ENCODE data around the gene DPM3.

- no peak for TF ChIP-seq CTCF (IDR thresholded peaks at IDR 0.05 in 2 of 3, conservative IDR thresholded peaks at IDR 0.05 in 1 of 3; ENCODE audit: insufficient read depth in 2 of 3, low read depth in 1 of 3, low read length in 3 of 3)
- TF ChIP-seq RNF2 (IDR thresholded peaks at IDR 0.05), result no peak
- no peak for TF ChIP-seq GTF2F1 (IDR thresholded peaks at IDR 0.05; ENCODE audit: low read depth, low read length)
- TF ChIP-seq DDX20 (tag; IDR thresholded peaks at IDR 0.05; ENCODE audit: low read depth), result no peak
- TF ChIP-seq SMARCE1 (IDR thresholded peaks at IDR 0.05), result no peak
- no peak for TF ChIP-seq ELK3 (CRISPR knock-in tag; IDR thresholded peaks at IDR 0.05)
- TF ChIP-seq MXI1 (IDR thresholded peaks at IDR 0.05; ENCODE audit: low read depth, low read length), result no peak
- no peak for TF ChIP-seq NFYB (IDR thresholded peaks at IDR 0.05; ENCODE audit: extremely low read depth, insufficient read length)
- TF ChIP-seq USF2 (CRISPR knock-in tag; IDR thresholded peaks at IDR 0.05), result no peak
These were observed 19.1 kb downstream of the DPM3 start for GRCh38 chr1:155121249-155121648.

Measured in K562 (cell line).